ENCODE measurements around the gene MYRIP.

DNA sequence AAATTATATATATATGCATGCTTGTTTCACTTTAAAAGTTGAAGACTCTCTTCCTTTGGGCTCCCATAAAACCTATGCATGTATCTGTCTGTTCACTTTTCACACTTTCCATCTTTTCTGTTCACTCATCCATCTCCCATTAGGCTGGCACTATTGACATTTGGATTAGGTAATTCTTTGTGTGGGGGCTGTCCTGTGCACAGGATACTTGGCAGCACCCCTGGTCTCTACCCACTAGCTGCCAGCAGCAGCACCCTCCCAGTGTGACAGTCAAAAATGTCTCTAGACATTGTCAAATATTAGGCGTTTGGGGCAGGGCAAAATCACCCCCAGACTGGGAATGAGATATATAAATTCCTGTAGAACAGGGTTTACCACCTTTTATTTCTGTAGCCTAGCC, 427.8 kb downstream of the MYRIP start:
- no peak for TF ChIP-seq POLR2AphosphoS5 (IDR thresholded peaks at IDR 0.05; ENCODE audit: low read depth, low read length)
- no peak for TF ChIP-seq POLR2A (IDR thresholded peaks at IDR 0.05; ENCODE audit: low read depth, low read length)
- no peak for TF ChIP-seq TAF1 (IDR thresholded peaks at IDR 0.05; ENCODE audit: low read depth, low read length)
- TF ChIP-seq SPI1 (IDR thresholded peaks at IDR 0.05; ENCODE audit: low read depth, low read length): no peak
- no peak for TF ChIP-seq PAX5 (IDR thresholded peaks at IDR 0.05; ENCODE audit: insufficient read depth, low read length, severe bottlenecking)

Data from GM12891 (cell line).